HepG2 (cell line): Measurements from ENCODE around the gene PHOSPHO2. TPM values are rescaled to one million over a fixed set of nuclear protein-coding genes. Genes with fewer than 3 reads are reported as not detected.
A peak's percentile ranks its signal among the peaks of the same experiment; 100 is the strongest.

Experiments
- CEBPG ChIP-seq: IDR thresholded peaks from 2 replicates; pipeline ENCODE4 v1.6.1; 2016
- EEA1 ChIP-seq: sonication (generic); formaldehyde crosslinking; IDR thresholded peaks from 2 replicates; pipeline ENCODE4 v1.5.1; 2020; ENCODE audit warnings: mild to moderate bottlenecking, missing genetic modification reagents, borderline replicate concordance
- FOXA3 ChIP-seq: IDR thresholded peaks from 2 replicates; pipeline ENCODE4 v1.6.1; 2016; ENCODE audit warnings: missing genetic modification reagents, missing compliant biosample characterization
- IRF9 ChIP-seq: sonication (generic); formaldehyde crosslinking; IDR thresholded peaks from 2 replicates; pipeline ENCODE4 v1.8.0; 2022; ENCODE audit warnings: missing genetic modification reagents, mild to moderate bottlenecking, borderline replicate concordance
- IRX3 ChIP-seq: sonication (generic); formaldehyde crosslinking; IDR thresholded peaks from 2 replicates; pipeline ENCODE4 v1.8.1; 2023; ENCODE audit warnings: mild to moderate bottlenecking, low read depth, missing genetic modification reagents, borderline replicate concordance
- MAFK ChIP-seq, 2 experiments: IDR thresholded peaks in 1 of 2; conservative IDR thresholded peaks in 1 of 2; 2 replicates each; pipeline ENCODE4 v1.6.1; 2011; ENCODE audit warnings: improper control_type of control experiment in 2 of 2, low read length in 2 of 2
- RXRA ChIP-seq: sonication (generic); formaldehyde crosslinking; IDR thresholded peaks from 2 replicates; pipeline ENCODE4 v1.5.1; 2020; ENCODE audit warnings: missing genetic modification reagents
- SNRNP70 ChIP-seq: fragments of 200-400 bp; formaldehyde crosslinking; IDR thresholded peaks from 2 replicates; pipeline ENCODE4 v1.6.1; 2017; ENCODE audit warnings: mild to moderate bottlenecking, low read depth, low read length, moderate library complexity
- TGIF2 ChIP-seq: IDR thresholded peaks from 2 replicates; pipeline ENCODE4 v1.6.1; 2016; ENCODE audit warnings: control low read depth, missing compliant biosample characterization
- ZNF143 ChIP-seq: sonication (generic); formaldehyde crosslinking; IDR thresholded peaks from 2 replicates; pipeline ENCODE4 v1.4.0; 2020; ENCODE audit warnings: missing genetic modification reagents
- ZNF709 ChIP-seq: sonication (generic); formaldehyde crosslinking; IDR thresholded peaks from 2 replicates; pipeline ENCODE4 v1.5.0; 2020; ENCODE audit warnings: mild to moderate bottlenecking, missing genetic modification reagents
- polyA plus RNA-seq, 8 experiments: library from polyadenylated mRNA; depleted of rRNA in 3 of 8; stranded (reverse) in 7 of 8; unstranded in 1 of 8; fragments of >200 nt; fragmentation: Illumina TruSeq in 4 of 8; extraction: Trizol in 4 of 8; gene quantifications; 2 replicates each; pipeline versions ENCODE4 v1.2.1 to v1.2.3, GENCODE V29; 2011 to 2016; ENCODE audit warnings: low read depth in 4 of 8, missing spikeins in 1 of 8, mixed read lengths in 1 of 8; ENCODE audit not compliant: insufficient read depth in 1 of 8
- total RNA-seq, 5 experiments: library from RNA; depleted of rRNA; stranded (reverse); fragments of >200 nt; fragmentation: Illumina TruSeq; extraction: Trizol; gene quantifications; 2 replicates each; pipeline ENCODE4 v1.2.3, GENCODE V29; 2016; ENCODE audit warnings: low read depth in 1 of 5
- TF ChIP-seq, protein P1 (sequence below): sonication (generic); formaldehyde crosslinking; IDR thresholded peaks from 2 replicates; pipeline ENCODE4 v1.5.0; 2020; ENCODE audit warnings: mild to moderate bottlenecking, missing genetic modification reagents, borderline replicate concordance
- TF ChIP-seq, protein P2 (sequence below): sonication (generic); formaldehyde crosslinking; IDR thresholded peaks from 2 replicates; pipeline ENCODE4 v1.4.0; 2020; ENCODE audit warnings: missing genetic modification reagents; ENCODE audit errors: not compliant biosample characterization
- TF ChIP-seq, protein P3 (sequence below): sonication (generic); formaldehyde crosslinking; IDR thresholded peaks from 2 replicates; pipeline ENCODE4 v1.5.0; 2020; ENCODE audit warnings: mild to moderate bottlenecking, missing genetic modification reagents, borderline replicate concordance

PHOSPHO2 gene
- total and polyA plus RNA-seq, 2 of the 13 experiments (the other 11 are each of a cell fraction or from before 2014, with no cell fraction given): 6.1 to 11.4 TPM

- TF ChIP-seq MAFK (conservative IDR thresholded peaks at IDR 0.05 in 1 of 2, IDR thresholded peaks at IDR 0.05 in 1 of 2; ENCODE audit: low read length in 2 of 2) (no peak), ZNF143 (CRISPR knock-in tag) (no peak), FOXA3 (CRISPR knock-in tag) (peak; percentile 96), TGIF2 (CRISPR knock-in tag) (0 out of 2 replicates have a peak, but pooled peaks have one; percentile 20), CEBPG (CRISPR knock-in tag) (peak; percentile 45; the same call in 1 of the 2 replicates), ZNF709 (CRISPR knock-in tag) (no peak), IRX3 (no peak), SNRNP70 (no peak), EEA1 (CRISPR knock-in tag) (0 out of 2 replicates have a peak, but pooled peaks have one; percentile 58), RXRA (CRISPR knock-in tag) (peak; percentile 49; the same call in 1 of the 2 replicates), IRF9 (CRISPR knock-in tag) (peak; percentile 56; the same call in 1 of the 2 replicates)
- TF ChIP-seq, protein P1, sequence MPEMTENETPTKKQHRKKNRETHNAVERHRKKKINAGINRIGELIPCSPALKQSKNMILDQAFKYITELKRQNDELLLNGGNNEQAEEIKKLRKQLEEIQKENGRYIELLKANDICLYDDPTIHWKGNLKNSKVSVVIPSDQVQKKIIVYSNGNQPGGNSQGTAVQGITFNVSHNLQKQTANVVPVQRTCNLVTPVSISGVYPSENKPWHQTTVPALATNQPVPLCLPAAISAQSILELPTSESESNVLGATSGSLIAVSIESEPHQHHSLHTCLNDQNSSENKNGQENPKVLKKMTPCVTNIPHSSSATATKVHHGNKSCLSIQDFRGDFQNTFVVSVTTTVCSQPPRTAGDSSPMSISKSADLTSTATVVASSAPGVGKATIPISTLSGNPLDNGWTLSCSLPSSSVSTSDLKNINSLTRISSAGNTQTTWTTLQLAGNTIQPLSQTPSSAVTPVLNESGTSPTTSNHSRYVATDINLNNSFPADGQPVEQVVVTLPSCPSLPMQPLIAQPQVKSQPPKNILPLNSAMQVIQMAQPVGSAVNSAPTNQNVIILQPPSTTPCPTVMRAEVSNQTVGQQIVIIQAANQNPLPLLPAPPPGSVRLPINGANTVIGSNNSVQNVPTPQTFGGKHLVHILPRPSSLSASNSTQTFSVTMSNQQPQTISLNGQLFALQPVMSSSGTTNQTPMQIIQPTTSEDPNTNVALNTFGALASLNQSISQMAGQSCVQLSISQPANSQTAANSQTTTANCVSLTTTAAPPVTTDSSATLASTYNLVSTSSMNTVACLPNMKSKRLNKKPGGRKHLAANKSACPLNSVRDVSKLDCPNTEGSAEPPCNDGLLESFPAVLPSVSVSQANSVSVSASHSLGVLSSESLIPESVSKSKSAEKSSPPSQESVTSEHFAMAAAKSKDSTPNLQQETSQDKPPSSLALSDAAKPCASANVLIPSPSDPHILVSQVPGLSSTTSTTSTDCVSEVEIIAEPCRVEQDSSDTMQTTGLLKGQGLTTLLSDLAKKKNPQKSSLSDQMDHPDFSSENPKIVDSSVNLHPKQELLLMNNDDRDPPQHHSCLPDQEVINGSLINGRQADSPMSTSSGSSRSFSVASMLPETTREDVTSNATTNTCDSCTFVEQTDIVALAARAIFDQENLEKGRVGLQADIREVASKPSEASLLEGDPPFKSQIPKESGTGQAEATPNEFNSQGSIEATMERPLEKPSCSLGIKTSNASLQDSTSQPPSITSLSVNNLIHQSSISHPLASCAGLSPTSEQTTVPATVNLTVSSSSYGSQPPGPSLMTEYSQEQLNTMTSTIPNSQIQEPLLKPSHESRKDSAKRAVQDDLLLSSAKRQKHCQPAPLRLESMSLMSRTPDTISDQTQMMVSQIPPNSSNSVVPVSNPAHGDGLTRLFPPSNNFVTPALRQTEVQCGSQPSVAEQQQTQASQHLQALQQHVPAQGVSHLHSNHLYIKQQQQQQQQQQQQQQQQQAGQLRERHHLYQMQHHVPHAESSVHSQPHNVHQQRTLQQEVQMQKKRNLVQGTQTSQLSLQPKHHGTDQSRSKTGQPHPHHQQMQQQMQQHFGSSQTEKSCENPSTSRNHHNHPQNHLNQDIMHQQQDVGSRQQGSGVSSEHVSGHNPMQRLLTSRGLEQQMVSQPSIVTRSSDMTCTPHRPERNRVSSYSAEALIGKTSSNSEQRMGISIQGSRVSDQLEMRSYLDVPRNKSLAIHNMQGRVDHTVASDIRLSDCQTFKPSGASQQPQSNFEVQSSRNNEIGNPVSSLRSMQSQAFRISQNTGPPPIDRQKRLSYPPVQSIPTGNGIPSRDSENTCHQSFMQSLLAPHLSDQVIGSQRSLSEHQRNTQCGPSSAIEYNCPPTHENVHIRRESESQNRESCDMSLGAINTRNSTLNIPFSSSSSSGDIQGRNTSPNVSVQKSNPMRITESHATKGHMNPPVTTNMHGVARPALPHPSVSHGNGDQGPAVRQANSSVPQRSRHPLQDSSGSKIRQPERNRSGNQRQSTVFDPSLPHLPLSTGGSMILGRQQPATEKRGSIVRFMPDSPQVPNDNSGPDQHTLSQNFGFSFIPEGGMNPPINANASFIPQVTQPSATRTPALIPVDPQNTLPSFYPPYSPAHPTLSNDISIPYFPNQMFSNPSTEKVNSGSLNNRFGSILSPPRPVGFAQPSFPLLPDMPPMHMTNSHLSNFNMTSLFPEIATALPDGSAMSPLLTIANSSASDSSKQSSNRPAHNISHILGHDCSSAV (CRISPR knock-in tag): no peak
- TF ChIP-seq, protein P2, sequence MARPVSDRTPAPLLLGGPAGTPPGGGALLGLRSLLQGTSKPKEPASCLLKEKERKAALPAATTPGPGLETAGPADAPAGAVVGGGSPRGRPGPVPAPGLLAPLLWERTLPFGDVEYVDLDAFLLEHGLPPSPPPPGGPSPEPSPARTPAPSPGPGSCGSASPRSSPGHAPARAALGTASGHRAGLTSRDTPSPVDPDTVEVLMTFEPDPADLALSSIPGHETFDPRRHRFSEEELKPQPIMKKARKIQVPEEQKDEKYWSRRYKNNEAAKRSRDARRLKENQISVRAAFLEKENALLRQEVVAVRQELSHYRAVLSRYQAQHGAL: no peak
- TF ChIP-seq, protein P3, sequence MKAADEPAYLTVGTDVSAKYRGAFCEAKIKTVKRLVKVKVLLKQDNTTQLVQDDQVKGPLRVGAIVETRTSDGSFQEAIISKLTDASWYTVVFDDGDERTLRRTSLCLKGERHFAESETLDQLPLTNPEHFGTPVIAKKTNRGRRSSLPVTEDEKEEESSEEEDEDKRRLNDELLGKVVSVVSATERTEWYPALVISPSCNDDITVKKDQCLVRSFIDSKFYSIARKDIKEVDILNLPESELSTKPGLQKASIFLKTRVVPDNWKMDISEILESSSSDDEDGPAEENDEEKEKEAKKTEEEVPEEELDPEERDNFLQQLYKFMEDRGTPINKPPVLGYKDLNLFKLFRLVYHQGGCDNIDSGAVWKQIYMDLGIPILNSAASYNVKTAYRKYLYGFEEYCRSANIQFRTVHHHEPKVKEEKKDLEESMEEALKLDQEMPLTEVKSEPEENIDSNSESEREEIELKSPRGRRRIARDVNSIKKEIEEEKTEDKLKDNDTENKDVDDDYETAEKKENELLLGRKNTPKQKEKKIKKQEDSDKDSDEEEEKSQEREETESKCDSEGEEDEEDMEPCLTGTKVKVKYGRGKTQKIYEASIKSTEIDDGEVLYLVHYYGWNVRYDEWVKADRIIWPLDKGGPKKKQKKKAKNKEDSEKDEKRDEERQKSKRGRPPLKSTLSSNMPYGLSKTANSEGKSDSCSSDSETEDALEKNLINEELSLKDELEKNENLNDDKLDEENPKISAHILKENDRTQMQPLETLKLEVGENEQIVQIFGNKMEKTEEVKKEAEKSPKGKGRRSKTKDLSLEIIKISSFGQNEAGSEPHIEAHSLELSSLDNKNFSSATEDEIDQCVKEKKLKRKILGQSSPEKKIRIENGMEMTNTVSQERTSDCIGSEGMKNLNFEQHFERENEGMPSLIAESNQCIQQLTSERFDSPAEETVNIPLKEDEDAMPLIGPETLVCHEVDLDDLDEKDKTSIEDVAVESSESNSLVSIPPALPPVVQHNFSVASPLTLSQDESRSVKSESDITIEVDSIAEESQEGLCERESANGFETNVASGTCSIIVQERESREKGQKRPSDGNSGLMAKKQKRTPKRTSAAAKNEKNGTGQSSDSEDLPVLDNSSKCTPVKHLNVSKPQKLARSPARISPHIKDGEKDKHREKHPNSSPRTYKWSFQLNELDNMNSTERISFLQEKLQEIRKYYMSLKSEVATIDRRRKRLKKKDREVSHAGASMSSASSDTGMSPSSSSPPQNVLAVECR (CRISPR knock-in tag): no peak
Measured at GRCh38 chr2:169716938-169717690, 22.8 kb downstream of the PHOSPHO2 start (continued).
